ENCODE measurements around the gene CLEC4G. TPM values are rescaled to one million over a fixed set of nuclear protein-coding genes. Genes with fewer than 3 reads are reported as not detected.

The CLEC4G gene
- total RNA-seq, 2 donors from 2014 or later, result 0.49 to 6.2 TPM

DNA sequence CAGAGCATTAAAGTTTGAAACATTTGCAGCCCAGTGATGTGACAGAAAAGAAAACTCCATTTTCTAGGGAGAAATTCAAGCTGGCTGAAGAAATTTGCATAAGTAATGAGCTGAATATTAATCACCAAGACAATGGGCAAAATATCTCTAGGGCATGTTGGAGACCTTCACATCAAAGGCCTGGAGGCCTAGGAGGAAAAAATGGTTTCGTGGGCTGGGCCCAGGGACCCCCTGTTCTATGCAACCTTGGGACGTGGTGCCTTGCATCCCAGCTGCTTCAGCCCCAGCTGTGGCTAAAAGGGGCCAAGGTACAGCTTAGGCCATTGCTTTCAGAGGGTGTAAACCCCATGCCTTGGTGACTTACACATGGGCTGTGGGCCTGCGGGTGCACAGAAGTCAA is 25.4 kb upstream of the CLEC4G start:
- no peak overlapping the region for H3K27ac ChIP-seq
- H3K9me3 ChIP-seq, result peaks cover 37% of the 10 kb centered on the region
- H3K36me3 ChIP-seq, result no peaks in the 10 kb centered on the region
- no peaks in the 10 kb centered on the region for H3K27me3 ChIP-seq (replicated peaks; ENCODE audit: insufficient read depth)
- no peaks in the 10 kb centered on the region for H3K4me1 ChIP-seq (ENCODE audit: control insufficient read depth in 1 of 2, low read depth in 2 of 2)
- H3K4me3 ChIP-seq, result no peak overlapping the region
- TF ChIP-seq, protein P1, sequence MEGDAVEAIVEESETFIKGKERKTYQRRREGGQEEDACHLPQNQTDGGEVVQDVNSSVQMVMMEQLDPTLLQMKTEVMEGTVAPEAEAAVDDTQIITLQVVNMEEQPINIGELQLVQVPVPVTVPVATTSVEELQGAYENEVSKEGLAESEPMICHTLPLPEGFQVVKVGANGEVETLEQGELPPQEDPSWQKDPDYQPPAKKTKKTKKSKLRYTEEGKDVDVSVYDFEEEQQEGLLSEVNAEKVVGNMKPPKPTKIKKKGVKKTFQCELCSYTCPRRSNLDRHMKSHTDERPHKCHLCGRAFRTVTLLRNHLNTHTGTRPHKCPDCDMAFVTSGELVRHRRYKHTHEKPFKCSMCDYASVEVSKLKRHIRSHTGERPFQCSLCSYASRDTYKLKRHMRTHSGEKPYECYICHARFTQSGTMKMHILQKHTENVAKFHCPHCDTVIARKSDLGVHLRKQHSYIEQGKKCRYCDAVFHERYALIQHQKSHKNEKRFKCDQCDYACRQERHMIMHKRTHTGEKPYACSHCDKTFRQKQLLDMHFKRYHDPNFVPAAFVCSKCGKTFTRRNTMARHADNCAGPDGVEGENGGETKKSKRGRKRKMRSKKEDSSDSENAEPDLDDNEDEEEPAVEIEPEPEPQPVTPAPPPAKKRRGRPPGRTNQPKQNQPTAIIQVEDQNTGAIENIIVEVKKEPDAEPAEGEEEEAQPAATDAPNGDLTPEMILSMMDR (IDR thresholded peaks at IDR 0.05), result no peak
- no peak for ATAC-seq (ENCODE audit: insufficient number of reproducible peaks, low FRiP score, low read depth)
- DNase-seq (ENCODE audit: low spot score), result no peak

DNA sequence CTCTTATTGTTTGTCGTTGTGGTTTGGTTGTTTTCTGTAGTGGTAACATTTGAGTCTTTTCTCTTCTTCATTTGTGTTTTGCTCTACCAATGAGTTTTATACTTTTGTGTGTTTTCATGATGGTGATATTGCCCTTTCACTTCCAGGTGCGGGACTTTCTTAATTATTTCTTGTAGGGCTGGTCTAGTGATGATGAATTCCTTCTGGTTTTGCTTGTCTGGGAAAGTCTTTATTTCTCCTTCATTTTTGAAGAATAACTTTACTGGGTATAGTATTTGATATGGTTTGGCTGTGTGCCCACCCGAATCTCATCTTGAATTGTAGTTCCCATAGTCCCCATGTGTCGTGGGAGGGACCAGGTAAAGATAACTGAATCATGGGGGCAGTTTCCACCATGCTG is 24.3 kb upstream of the CLEC4G start:
- H3K9me3 ChIP-seq, result peaks cover 37% of the 10 kb centered on the region
- DNase-seq (ENCODE audit: low spot score) (no peak), ATAC-seq (ENCODE audit: insufficient number of reproducible peaks, low FRiP score, low read depth) (no peak)

DNA sequence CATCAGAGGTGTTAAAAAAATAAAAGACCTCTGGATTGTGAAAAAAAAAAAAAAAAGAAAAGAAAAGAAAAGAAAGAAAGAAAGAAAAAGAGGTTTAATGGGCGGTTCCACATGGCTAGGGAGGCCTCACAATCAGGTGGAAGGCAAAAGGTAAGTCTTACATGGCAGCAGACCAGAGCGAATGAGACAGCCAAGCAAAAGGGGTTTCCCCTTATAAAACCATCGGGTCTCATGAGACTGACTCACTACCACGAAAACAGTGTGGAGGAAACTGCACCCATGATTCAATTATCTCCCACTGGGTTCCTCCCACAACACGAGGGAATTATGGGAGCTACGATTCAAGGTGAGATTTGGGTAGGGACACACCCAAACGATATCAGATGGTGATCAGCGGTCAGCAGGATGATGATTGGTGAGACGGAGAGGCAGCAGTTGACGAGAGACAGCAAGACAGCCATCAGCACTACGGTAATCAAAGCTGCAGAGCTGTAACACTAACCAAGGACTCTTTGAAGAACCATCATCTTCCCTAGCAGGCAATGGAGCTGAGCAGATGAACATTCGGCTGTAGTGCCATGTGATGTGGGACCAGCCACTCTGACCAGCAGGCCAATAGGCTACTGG is 19.4 kb upstream of the CLEC4G start:
- TF ChIP-seq, protein P1 (IDR thresholded peaks at IDR 0.05), result no peak
- Histone ChIP-seq H3K27me3 (replicated peaks; ENCODE audit: insufficient read depth) (no peaks in the 10 kb centered on the region), H3K9me3 (peaks cover 4% of the 10 kb centered on the region), H3K36me3 (no peaks in the 10 kb centered on the region), H3K4me1 (ENCODE audit: control insufficient read depth in 1 of 2, low read depth in 2 of 2) (no peaks in the 10 kb centered on the region), H3K4me3 (no peak overlapping the region), H3K27ac (no peak overlapping the region)
- DNase-seq (ENCODE audit: low spot score) (no peak), ATAC-seq (ENCODE audit: insufficient number of reproducible peaks, low FRiP score, low read depth) (no peak)

More for the DNA sequence above, 24.3 kb upstream of the CLEC4G start:
- no peak overlapping the region for H3K4me3 ChIP-seq
- no peaks in the 10 kb centered on the region for H3K4me1 ChIP-seq (ENCODE audit: control insufficient read depth in 1 of 2, low read depth in 2 of 2)
- no peak overlapping the region for H3K27ac ChIP-seq
- H3K36me3 ChIP-seq, result no peaks in the 10 kb centered on the region
- no peaks in the 10 kb centered on the region for H3K27me3 ChIP-seq (replicated peaks; ENCODE audit: insufficient read depth)
- TF ChIP-seq, protein P1 (IDR thresholded peaks at IDR 0.05), result no peak

DNA sequence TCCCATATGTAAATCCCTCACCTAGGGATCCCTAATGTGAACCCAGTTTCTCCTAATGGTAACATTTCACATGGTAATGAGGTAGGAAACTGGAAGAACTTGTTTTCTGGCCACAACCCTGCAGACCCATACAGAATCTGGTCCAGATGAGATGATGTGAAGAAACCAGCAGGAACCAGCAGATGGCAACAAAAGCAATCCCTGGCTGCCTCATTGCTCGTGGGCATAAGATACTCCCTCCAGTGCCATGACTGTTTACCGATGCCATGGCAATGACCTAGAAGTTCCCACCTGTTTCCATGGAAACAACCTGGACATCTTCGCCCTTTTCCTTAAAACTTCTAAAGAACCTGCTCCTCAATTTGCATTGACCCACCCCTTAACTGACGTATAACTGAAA is 16.8 kb upstream of the CLEC4G start:
- Histone ChIP-seq H3K27me3 (replicated peaks; ENCODE audit: insufficient read depth) (no peaks in the 10 kb centered on the region), H3K27ac (no peak overlapping the region), H3K4me1 (ENCODE audit: control insufficient read depth in 1 of 2, low read depth in 2 of 2) (no peaks in the 10 kb centered on the region), H3K9me3 (no peaks in the 10 kb centered on the region), H3K4me3 (no peak overlapping the region), H3K36me3 (no peaks in the 10 kb centered on the region)
- DNase-seq (ENCODE audit: low spot score) (no peak), ATAC-seq (ENCODE audit: insufficient number of reproducible peaks, low FRiP score, low read depth) (no peak)
- TF ChIP-seq, protein P1 (IDR thresholded peaks at IDR 0.05), result no peak

DNA sequence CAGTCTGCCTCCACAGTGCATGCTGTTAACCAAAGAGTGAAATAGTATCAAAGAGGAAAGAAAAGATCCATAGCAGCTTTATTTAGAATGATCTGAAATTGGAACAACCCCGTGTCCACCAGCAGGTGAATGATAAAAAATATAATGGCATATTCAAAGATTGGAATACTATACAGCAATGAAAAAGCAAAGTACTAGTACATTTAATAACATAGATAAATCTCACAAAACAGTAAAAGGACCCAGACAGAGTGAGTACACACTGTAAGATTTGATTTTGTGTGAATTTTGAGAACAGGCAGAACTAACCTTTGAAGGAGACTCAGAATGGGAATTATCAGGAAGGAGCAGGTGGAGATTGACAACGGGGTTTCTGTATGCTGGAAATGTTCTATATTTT is 16.3 kb upstream of the CLEC4G start:
- H3K27me3 ChIP-seq (replicated peaks; ENCODE audit: insufficient read depth), result no peaks in the 10 kb centered on the region
- TF ChIP-seq, protein P1 (IDR thresholded peaks at IDR 0.05), result no peak

More for the DNA sequence above, 16.3 kb upstream of the CLEC4G start:
- H3K4me3 ChIP-seq, result no peak overlapping the region
- H3K9me3 ChIP-seq, result no peaks in the 10 kb centered on the region
- H3K27ac ChIP-seq, result no peak overlapping the region
- H3K4me1 ChIP-seq (ENCODE audit: control insufficient read depth in 1 of 2, low read depth in 2 of 2), result no peaks in the 10 kb centered on the region
- ATAC-seq (ENCODE audit: insufficient number of reproducible peaks, low FRiP score, low read depth), result no peak
- no peak for DNase-seq (ENCODE audit: low spot score)
- H3K36me3 ChIP-seq, result no peaks in the 10 kb centered on the region
